HCT116 (cell line): ENCODE data around the gene CCL1. TPM values are rescaled to one million over a fixed set of nuclear protein-coding genes. Genes with fewer than 3 reads are reported as not detected.

Experiments
- ATAC-seq: fragments of 200-7000 bp; cut with Tn5 transposase; 2 replicates; pipeline ENCODE4 v1.9.1; 2020; ENCODE audit warnings: mild to moderate bottlenecking, moderate library complexity
- BruUV-seq: library from RNA; stranded (reverse); fragments of 400-500 nt; replicated peaks from 2 replicates; lab custom pipeline; 2021; lab: Mats Ljungman, UMichigan
- CTCF ChIA-PET: fragments of 300-600 bp; sonication (Branson Sonifier 250); formaldehyde crosslinking; loops from one replicate; lab custom pipeline; 2021; ENCODE audit warnings: antibody characterized with exemption; lab: Charles Lee
- POLR2A ChIA-PET: fragments of 300-600, 350-600 bp; sonication (Branson Sonifier 250); formaldehyde crosslinking; loops from one replicate; lab custom pipeline; 2021; ENCODE audit warnings: antibody characterized with exemption; lab: Charles Lee
- RAD21 ChIA-PET, 2 experiments: fragments of 300-600 bp; sonication (Branson Sonifier 250); formaldehyde crosslinking; loops; one replicate each; lab custom pipeline; 2023; ENCODE audit warnings: low total read pairs in 2 of 2; ENCODE audit not compliant: uncharacterized antibody in 2 of 2, unreplicated experiment in 2 of 2, low non-redundant PET in 1 of 2; lab: Charles Lee
- DNase-seq: peaks from one replicate; pipeline ENCODE4 v3.0.0-alpha.2; 2010; ENCODE audit warnings: low read depth, low spot score
- H2AFZ ChIP-seq: fragments of 200-600 bp; shearing (Covaris generic), sonication (generic); 2 replicates; pipeline ENCODE4 v1.6.1; 2017; ENCODE audit warnings: low read depth, mixed run types, mixed read lengths, antibody characterized with exemption, low read length; ENCODE audit not compliant: poor library complexity, severe bottlenecking
- H3K27ac ChIP-seq: 2 replicates; pipeline ENCODE4 v1.5.1; 2012; ENCODE audit warnings: low read depth, low read length
- H3K27me3 ChIP-seq: fragments of 200-600 bp; sonication (generic); 2 replicates; pipeline ENCODE4 v1.6.1; 2016; ENCODE audit warnings: mixed run types, low read length, mixed read lengths; ENCODE audit not compliant: insufficient read depth
- H3K36me3 ChIP-seq, 2 experiments: fragments of 200-500 bp in 1 of 2; fragments of 200-600 bp in 1 of 2; sonication (Bioruptor generic) in 1 of 2; sonication (generic) in 1 of 2; 2 replicates each; pipeline versions ENCODE4 v1.5.1 to v1.6.1; 2014 to 2016; ENCODE audit warnings: low read length in 2 of 2, inconsistent platforms in 1 of 2, mixed read lengths in 1 of 2, mixed run types in 1 of 2; ENCODE audit not compliant: insufficient read depth in 2 of 2, control insufficient read depth in 1 of 2
- H3K4me1 ChIP-seq, 2 experiments: fragments of 200-600 bp in 1 of 2; sonication (generic) in 1 of 2; 2 replicates each; pipeline versions ENCODE4 v1.5.1 to v1.6.1; 2012 to 2017; ENCODE audit warnings: low read length in 2 of 2, inconsistent platforms in 1 of 2, mild to moderate bottlenecking in 1 of 2, mixed read lengths in 1 of 2, mixed run types in 1 of 2, moderate library complexity in 1 of 2; ENCODE audit not compliant: insufficient read depth in 2 of 2, control insufficient read depth in 1 of 2
- H3K4me2 ChIP-seq: fragments of 200-600 bp; sonication (generic); 2 replicates; pipeline ENCODE4 v1.6.1; 2017; ENCODE audit warnings: mixed run types, low read length, mixed read lengths
- H3K4me3 ChIP-seq, 2 experiments: fragments of 200-600 bp in 1 of 2; sonication (generic) in 1 of 2; replicated peaks in 1 of 2; 2 replicates each; pipeline ENCODE4 v1.5.1; 2011 to 2016; ENCODE audit warnings: low read length in 2 of 2, control low read depth in 1 of 2, low read depth in 1 of 2, mild to moderate bottlenecking in 1 of 2, mixed read lengths in 1 of 2, mixed run types in 1 of 2
- H3K79me2 ChIP-seq: fragments of 200-600 bp; sonication (generic); 2 replicates; pipeline ENCODE4 v1.6.1; 2017; ENCODE audit warnings: mild to moderate bottlenecking, mixed run types, low read length, moderate library complexity, mixed read lengths; ENCODE audit not compliant: insufficient read depth
- H3K9ac ChIP-seq: fragments of 200-600 bp; sonication (generic); 2 replicates; pipeline ENCODE4 v1.6.1; 2016; ENCODE audit warnings: low read length, mixed read lengths
- H3K9me2 ChIP-seq: fragments of 200-600 bp; sonication (generic), shearing (Covaris generic); 2 replicates; pipeline ENCODE4 v1.6.1; 2017; ENCODE audit warnings: mixed run types, mild to moderate bottlenecking, moderate library complexity; ENCODE audit not compliant: insufficient read depth
- H3K9me3 ChIP-seq, 2 experiments: fragments of 200-500 bp in 1 of 2; fragments of 200-600 bp in 1 of 2; sonication (Bioruptor generic) in 1 of 2; sonication (generic) in 1 of 2; 2 replicates each; pipeline ENCODE4 v1.6.1; 2014 to 2017; ENCODE audit warnings: low read length in 2 of 2, mixed read lengths in 2 of 2, inconsistent platforms in 1 of 2, low read depth in 1 of 2, mild to moderate bottlenecking in 1 of 2, mixed run types in 1 of 2, moderate library complexity in 1 of 2; ENCODE audit not compliant: control insufficient read depth in 1 of 2, insufficient read depth in 1 of 2
- H4K20me1 ChIP-seq: fragments of 200-600 bp; sonication (generic), shearing (Covaris generic); 2 replicates; pipeline ENCODE4 v1.6.1; 2017; ENCODE audit warnings: mixed run types, mild to moderate bottlenecking, moderate library complexity; ENCODE audit not compliant: insufficient read depth
- CBX3 ChIP-seq: IDR thresholded peaks from 2 replicates; pipeline ENCODE4 v1.6.1; 2012; ENCODE audit warnings: low read depth
- CEBPB ChIP-seq: IDR thresholded peaks from 2 replicates; pipeline ENCODE4 v1.6.1; 2012; ENCODE audit warnings: low read depth
- EZH2phosphoT487 ChIP-seq: fragments of 200-600 bp; IDR thresholded peaks from 2 replicates; pipeline ENCODE4 v1.6.1; 2018; ENCODE audit warnings: antibody characterized with exemption, borderline replicate concordance
- JUND ChIP-seq: IDR thresholded peaks from 2 replicates; pipeline ENCODE4 v1.6.1; 2012
- POLR2AphosphoS5 ChIP-seq: IDR thresholded peaks from 2 replicates; pipeline ENCODE4 v1.6.1; 2011; ENCODE audit warnings: mild to moderate bottlenecking, low read depth, low read length, moderate library complexity
- RAD21 ChIP-seq: IDR thresholded peaks from 2 replicates; pipeline ENCODE4 v1.6.1; 2012; ENCODE audit warnings: low read depth, mild to moderate bottlenecking
- SIN3A ChIP-seq: IDR thresholded peaks from 2 replicates; pipeline ENCODE4 v1.6.1; 2012; ENCODE audit warnings: low read depth
- YY1 ChIP-seq: IDR thresholded peaks from 2 replicates; pipeline ENCODE4 v1.6.1; 2011; ENCODE audit warnings: low read length, low read depth, moderate library complexity, mild to moderate bottlenecking; ENCODE audit not compliant: insufficient replicate concordance; ENCODE audit errors: extremely low read depth
- ZFX ChIP-seq: fragments of 450-650 bp; IDR thresholded peaks from 2 replicates; pipeline ENCODE4 v1.6.1; 2017
- ZNF274 ChIP-seq: fragments of 200-500 bp; sonication (Bioruptor generic); IDR thresholded peaks from 2 replicates; pipeline ENCODE4 v1.6.1; 2014; ENCODE audit warnings: mild to moderate bottlenecking, low read depth, low read length, inconsistent platforms
- intact Hi-C: fragments of 100-400 bp; cut with micrococcal nuclease; formaldehyde crosslinking; loops from 2 replicates; pipeline ENCODE4 v1.10.0; 2022
- total RNA-seq: library from RNA; stranded (reverse); gene quantifications from one replicate; pipeline ENCODE4 v1.2.1, GENCODE V29; 2021; ENCODE audit not compliant: unreplicated experiment
- TF ChIP-seq, protein P1 (sequence below): IDR thresholded peaks from 2 replicates; pipeline ENCODE4 v1.6.1; 2012
- TF ChIP-seq, protein P2 (sequence below): IDR thresholded peaks from 2 replicates; pipeline ENCODE4 v1.6.1; 2012
- TF ChIP-seq, protein P3 (sequence below): IDR thresholded peaks from 2 replicates; pipeline ENCODE4 v1.6.1; 2011; ENCODE audit warnings: mild to moderate bottlenecking, low read length, moderate library complexity; ENCODE audit not compliant: insufficient replicate concordance; ENCODE audit errors: extremely low read depth
- TF ChIP-seq, protein P4 (sequence below): IDR thresholded peaks from 2 replicates; pipeline ENCODE4 v1.6.1; 2012; ENCODE audit warnings: low read depth

The CCL1 gene
- total RNA-seq, 1 experiment from 2014 or later: not detected

DNA sequence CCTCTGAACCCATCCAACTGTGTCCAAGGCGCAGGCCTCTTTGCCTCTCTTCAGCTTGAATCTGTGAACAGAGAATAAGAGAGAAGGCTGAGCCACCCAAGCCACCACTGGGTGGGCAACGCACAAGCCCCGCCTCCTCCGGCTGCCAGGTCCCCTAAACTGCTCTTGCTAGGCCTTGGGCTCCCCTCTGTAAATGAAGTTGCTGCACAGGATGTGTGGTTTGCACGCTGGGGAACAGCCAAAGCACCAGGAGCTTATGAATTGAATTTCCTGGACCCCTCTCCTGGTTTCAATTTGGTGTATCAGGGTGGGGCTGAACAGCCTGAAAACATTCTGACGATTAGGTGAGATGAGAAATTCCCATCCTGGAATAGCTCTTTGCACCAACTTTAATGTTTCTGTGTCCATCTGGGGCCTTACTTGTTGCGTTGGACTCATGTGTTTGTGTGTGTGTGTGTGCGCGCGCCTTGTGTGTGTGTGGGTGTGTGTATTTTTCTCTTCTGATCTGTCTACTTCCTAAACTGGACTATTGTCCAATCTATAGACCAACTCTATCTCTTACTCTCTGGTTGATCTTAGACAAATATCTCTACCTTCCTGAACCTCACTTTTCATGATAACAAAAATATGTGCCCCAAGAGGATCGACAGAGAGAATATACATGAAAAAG lies 2.3 kb downstream of the CCL1 start:
- Histone ChIP-seq H3K27me3 (peaks cover 11% of the 10 kb centered on the region; the same call in 1 of the 2 replicates), H4K20me1 (no peaks in the 10 kb centered on the region), H3K9me3 (no peaks in the 10 kb centered on the region), H3K9ac (no peak overlapping the region), H3K4me2 (no peak overlapping the region), H3K36me3 (no peaks in the 10 kb centered on the region), H2AFZ (no peak overlapping the region), H3K4me3 (no peak overlapping the region), H3K4me1 (no peaks in the 10 kb centered on the region), H3K9me2 (no peaks in the 10 kb centered on the region), H3K79me2 (no peaks in the 10 kb centered on the region), H3K27ac (no peak overlapping the region)
- POLR2A ChIA-PET: no interaction called here
- ATAC-seq (no peak), DNase-seq (no peak)
- intact Hi-C loops: loop anchor here (1.0 kb wide), 3 partner anchors 160 to 581 kb away; no protein-coding TSS in a partner anchor
- CTCF ChIA-PET: interaction anchor here (1.1 to 3.1 kb wide), 20 partner anchors 8 to 214 kb away, joined by 3 to 47 read pairs (median 6); partner anchors contain the start of gene CCL8
- RAD21 ChIA-PET: interaction anchor here (1.0 to 1.1 kb wide), 2 partner anchors 31 to 160 kb away, joined by 4 read pairs; no protein-coding TSS in a partner anchor
- TF ChIP-seq, protein P1, sequence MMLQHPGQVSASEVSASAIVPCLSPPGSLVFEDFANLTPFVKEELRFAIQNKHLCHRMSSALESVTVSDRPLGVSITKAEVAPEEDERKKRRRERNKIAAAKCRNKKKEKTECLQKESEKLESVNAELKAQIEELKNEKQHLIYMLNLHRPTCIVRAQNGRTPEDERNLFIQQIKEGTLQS: no peak
- TF ChIP-seq, protein P2, sequence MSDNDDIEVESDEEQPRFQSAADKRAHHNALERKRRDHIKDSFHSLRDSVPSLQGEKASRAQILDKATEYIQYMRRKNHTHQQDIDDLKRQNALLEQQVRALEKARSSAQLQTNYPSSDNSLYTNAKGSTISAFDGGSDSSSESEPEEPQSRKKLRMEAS: no peak
- no peak for TF ChIP-seq ZFX
- TF ChIP-seq, protein P3, sequence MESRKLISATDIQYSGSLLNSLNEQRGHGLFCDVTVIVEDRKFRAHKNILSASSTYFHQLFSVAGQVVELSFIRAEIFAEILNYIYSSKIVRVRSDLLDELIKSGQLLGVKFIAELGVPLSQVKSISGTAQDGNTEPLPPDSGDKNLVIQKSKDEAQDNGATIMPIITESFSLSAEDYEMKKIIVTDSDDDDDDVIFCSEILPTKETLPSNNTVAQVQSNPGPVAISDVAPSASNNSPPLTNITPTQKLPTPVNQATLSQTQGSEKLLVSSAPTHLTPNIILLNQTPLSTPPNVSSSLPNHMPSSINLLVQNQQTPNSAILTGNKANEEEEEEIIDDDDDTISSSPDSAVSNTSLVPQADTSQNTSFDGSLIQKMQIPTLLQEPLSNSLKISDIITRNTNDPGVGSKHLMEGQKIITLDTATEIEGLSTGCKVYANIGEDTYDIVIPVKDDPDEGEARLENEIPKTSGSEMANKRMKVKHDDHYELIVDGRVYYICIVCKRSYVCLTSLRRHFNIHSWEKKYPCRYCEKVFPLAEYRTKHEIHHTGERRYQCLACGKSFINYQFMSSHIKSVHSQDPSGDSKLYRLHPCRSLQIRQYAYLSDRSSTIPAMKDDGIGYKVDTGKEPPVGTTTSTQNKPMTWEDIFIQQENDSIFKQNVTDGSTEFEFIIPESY: no peak
- BruUV-seq: no TSS peak

DNA sequence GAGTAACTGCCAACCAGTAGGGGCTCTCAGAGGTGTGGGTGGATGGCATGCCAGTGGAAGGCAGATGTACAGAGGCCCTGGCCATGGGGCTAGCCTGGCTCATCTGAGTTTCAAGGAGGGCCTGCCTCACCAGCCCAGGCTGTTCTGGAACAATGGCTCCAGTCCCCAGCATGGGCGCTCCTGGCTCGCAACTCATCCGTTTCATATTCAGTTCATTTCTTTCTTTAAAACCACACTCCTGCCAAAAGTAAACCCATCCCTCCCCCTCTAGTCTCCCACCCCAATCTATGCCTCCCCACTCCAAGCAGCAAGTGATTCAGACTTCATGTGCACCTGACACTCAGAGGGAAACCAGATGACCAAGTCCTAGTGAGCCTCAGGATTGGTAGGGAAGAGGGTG lies 4.4 kb downstream of the CCL1 start:
- no peak overlapping the region for H2AFZ ChIP-seq
- no peaks in the 10 kb centered on the region for H4K20me1 ChIP-seq
- no peaks in the 10 kb centered on the region for H3K27me3 ChIP-seq
- DNase-seq: no peak
- TF ChIP-seq ZFX (no peak), EZH2phosphoT487 (no peak), SIN3A (no peak), YY1 (no peak), POLR2AphosphoS5 (no peak), RAD21 (no peak), JUND (no peak), CBX3 (no peak), CEBPB (no peak), ZNF274 (no peak)
- TF ChIP-seq, protein P4, sequence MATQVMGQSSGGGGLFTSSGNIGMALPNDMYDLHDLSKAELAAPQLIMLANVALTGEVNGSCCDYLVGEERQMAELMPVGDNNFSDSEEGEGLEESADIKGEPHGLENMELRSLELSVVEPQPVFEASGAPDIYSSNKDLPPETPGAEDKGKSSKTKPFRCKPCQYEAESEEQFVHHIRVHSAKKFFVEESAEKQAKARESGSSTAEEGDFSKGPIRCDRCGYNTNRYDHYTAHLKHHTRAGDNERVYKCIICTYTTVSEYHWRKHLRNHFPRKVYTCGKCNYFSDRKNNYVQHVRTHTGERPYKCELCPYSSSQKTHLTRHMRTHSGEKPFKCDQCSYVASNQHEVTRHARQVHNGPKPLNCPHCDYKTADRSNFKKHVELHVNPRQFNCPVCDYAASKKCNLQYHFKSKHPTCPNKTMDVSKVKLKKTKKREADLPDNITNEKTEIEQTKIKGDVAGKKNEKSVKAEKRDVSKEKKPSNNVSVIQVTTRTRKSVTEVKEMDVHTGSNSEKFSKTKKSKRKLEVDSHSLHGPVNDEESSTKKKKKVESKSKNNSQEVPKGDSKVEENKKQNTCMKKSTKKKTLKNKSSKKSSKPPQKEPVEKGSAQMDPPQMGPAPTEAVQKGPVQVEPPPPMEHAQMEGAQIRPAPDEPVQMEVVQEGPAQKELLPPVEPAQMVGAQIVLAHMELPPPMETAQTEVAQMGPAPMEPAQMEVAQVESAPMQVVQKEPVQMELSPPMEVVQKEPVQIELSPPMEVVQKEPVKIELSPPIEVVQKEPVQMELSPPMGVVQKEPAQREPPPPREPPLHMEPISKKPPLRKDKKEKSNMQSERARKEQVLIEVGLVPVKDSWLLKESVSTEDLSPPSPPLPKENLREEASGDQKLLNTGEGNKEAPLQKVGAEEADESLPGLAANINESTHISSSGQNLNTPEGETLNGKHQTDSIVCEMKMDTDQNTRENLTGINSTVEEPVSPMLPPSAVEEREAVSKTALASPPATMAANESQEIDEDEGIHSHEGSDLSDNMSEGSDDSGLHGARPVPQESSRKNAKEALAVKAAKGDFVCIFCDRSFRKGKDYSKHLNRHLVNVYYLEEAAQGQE: no peak
- RAD21 ChIA-PET: no interaction called here
- H3K27ac ChIP-seq: no peak overlapping the region
- H3K4me3 ChIP-seq: no peak overlapping the region
- intact Hi-C loops: no loop called here
- no peaks in the 10 kb centered on the region for H3K9me2 ChIP-seq
- no peaks in the 10 kb centered on the region for H3K79me2 ChIP-seq
- POLR2A ChIA-PET: no interaction called here
- CTCF ChIA-PET: no interaction called here
- BruUV-seq: no TSS peak
- H3K36me3 ChIP-seq: no peaks in the 10 kb centered on the region
- no peaks in the 10 kb centered on the region for H3K4me1 ChIP-seq
- no peak overlapping the region for H3K9ac ChIP-seq
- H3K4me2 ChIP-seq: no peak overlapping the region
- no peaks in the 10 kb centered on the region for H3K9me3 ChIP-seq
- ATAC-seq: no peak
